Ishikawa (cell line): ENCODE data around the gene HOXA10.

Experiments
- CEBPB ChIP-seq: IDR thresholded peaks from 2 replicates; pipeline ENCODE4 v1.6.1; 2012
- CREB1 ChIP-seq: IDR thresholded peaks from 2 replicates; pipeline ENCODE4 v1.6.1; 2012; ENCODE audit warnings: low read depth
- EP300 ChIP-seq: IDR thresholded peaks from 2 replicates; pipeline ENCODE4 v1.6.1; 2012; ENCODE audit warnings: borderline replicate concordance
- FOXM1 ChIP-seq: IDR thresholded peaks from 2 replicates; pipeline ENCODE4 v1.6.1; 2012; ENCODE audit warnings: low read depth, borderline replicate concordance
- TEAD4 ChIP-seq: IDR thresholded peaks from 2 replicates; pipeline ENCODE4 v1.6.1; 2012
- YY1 ChIP-seq: IDR thresholded peaks from 2 replicates; pipeline ENCODE4 v1.6.1; 2012; ENCODE audit warnings: low read depth
- TF ChIP-seq, protein P1 (sequence below): IDR thresholded peaks from 2 replicates; pipeline ENCODE4 v1.6.1; 2012
- TF ChIP-seq, protein P2 (sequence below): IDR thresholded peaks from 2 replicates; pipeline ENCODE4 v1.6.1; 2012; ENCODE audit warnings: low read depth, mild to moderate bottlenecking
- TF ChIP-seq, protein P3 (sequence below): IDR thresholded peaks from 2 replicates; pipeline ENCODE4 v1.6.1; 2012

DNA sequence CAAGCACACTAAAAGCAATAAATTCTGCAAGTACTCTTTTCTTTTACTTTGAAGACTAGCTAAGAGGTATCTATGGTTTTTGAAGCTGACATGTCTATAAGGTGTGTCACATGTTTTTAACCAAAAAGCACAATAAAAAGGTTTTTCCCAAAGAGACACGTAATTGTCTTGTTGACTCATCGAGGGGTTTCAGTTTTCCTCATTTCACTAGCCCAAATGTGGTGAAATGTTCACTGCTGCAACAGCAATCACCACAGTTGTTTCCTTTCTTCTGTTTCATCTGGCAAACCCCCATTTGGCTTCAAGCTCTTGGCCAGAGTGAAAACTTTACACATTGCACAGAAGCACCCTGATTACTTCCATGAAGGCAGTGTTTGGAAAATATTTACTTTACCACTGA is 39.7 kb downstream of the HOXA10 start:
- no peak for TF ChIP-seq YY1
- TF ChIP-seq CEBPB = no peak
- TF ChIP-seq, protein P1, sequence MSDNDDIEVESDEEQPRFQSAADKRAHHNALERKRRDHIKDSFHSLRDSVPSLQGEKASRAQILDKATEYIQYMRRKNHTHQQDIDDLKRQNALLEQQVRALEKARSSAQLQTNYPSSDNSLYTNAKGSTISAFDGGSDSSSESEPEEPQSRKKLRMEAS = no peak
- TF ChIP-seq TEAD4 = no peak
- TF ChIP-seq EP300 = no peak
- no peak for TF ChIP-seq CREB1
- TF ChIP-seq, protein P2, sequence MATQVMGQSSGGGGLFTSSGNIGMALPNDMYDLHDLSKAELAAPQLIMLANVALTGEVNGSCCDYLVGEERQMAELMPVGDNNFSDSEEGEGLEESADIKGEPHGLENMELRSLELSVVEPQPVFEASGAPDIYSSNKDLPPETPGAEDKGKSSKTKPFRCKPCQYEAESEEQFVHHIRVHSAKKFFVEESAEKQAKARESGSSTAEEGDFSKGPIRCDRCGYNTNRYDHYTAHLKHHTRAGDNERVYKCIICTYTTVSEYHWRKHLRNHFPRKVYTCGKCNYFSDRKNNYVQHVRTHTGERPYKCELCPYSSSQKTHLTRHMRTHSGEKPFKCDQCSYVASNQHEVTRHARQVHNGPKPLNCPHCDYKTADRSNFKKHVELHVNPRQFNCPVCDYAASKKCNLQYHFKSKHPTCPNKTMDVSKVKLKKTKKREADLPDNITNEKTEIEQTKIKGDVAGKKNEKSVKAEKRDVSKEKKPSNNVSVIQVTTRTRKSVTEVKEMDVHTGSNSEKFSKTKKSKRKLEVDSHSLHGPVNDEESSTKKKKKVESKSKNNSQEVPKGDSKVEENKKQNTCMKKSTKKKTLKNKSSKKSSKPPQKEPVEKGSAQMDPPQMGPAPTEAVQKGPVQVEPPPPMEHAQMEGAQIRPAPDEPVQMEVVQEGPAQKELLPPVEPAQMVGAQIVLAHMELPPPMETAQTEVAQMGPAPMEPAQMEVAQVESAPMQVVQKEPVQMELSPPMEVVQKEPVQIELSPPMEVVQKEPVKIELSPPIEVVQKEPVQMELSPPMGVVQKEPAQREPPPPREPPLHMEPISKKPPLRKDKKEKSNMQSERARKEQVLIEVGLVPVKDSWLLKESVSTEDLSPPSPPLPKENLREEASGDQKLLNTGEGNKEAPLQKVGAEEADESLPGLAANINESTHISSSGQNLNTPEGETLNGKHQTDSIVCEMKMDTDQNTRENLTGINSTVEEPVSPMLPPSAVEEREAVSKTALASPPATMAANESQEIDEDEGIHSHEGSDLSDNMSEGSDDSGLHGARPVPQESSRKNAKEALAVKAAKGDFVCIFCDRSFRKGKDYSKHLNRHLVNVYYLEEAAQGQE = no peak
- TF ChIP-seq, protein P3, sequence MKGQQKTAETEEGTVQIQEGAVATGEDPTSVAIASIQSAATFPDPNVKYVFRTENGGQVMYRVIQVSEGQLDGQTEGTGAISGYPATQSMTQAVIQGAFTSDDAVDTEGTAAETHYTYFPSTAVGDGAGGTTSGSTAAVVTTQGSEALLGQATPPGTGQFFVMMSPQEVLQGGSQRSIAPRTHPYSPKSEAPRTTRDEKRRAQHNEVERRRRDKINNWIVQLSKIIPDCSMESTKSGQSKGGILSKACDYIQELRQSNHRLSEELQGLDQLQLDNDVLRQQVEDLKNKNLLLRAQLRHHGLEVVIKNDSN = no peak
- TF ChIP-seq FOXM1 = no peak
